ENCODE measurements around the gene SULT1A2. TPM values are rescaled to one million over a fixed set of nuclear protein-coding genes. Genes with fewer than 3 reads are reported as not detected.

SULT1A2 gene
- total RNA-seq, 4 donors from 2014 or later: 2.4 to 11.8 (median 6.1) TPM; not detected in 1

DNA sequence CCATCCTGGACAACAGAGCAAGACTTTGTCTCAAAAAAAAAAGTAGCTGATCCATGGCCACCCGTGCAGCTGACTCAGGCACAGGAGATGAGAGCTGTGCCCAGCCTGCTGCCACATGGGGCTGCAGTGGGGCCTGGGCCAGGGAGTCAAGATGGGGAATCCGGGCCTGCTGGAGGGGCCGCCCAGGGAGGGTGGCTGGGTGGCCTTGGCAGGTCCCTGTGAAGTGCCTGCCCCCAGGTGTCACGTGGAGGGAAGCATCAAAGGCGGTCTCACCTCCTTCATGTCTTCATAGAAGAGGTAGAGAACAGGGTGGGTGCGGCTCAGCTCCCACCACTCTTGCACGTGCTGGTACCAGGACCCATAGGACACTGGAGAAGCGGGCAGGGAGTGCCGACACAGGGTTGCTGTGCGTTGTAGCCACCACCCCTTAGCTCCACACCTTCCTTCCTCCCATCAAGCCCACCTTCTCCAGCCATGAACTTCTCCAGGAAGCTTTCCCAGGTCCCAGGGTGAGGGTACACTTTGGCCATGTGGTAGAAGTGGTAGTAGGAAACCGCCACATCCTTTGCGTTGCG is 3.8 kb downstream of the SULT1A2 start:
- Histone ChIP-seq H3K27me3 (no peaks in the 10 kb centered on the region), H3K36me3 (peaks cover 0 to 52% (median 3%) of the 10 kb centered on the region in 3 donors), H3K4me1 (peaks cover 0 to 15% (median 2%) of the 10 kb centered on the region in 4 donors), H3K4me3 (no peak overlapping the region), H3K9me3 (no peaks in the 10 kb centered on the region), H3K27ac (no peak overlapping the region)
- no peak for TF ChIP-seq EP300 (IDR thresholded peaks at IDR 0.05)
- TF ChIP-seq, protein P1, sequence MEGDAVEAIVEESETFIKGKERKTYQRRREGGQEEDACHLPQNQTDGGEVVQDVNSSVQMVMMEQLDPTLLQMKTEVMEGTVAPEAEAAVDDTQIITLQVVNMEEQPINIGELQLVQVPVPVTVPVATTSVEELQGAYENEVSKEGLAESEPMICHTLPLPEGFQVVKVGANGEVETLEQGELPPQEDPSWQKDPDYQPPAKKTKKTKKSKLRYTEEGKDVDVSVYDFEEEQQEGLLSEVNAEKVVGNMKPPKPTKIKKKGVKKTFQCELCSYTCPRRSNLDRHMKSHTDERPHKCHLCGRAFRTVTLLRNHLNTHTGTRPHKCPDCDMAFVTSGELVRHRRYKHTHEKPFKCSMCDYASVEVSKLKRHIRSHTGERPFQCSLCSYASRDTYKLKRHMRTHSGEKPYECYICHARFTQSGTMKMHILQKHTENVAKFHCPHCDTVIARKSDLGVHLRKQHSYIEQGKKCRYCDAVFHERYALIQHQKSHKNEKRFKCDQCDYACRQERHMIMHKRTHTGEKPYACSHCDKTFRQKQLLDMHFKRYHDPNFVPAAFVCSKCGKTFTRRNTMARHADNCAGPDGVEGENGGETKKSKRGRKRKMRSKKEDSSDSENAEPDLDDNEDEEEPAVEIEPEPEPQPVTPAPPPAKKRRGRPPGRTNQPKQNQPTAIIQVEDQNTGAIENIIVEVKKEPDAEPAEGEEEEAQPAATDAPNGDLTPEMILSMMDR (IDR thresholded peaks at IDR 0.05): no peak
- WGBS, 2 donors: 86 to 87% methylated on average over 11 to 13 of the region's 13 CpGs
- DNase-seq (ENCODE audit: low spot score in 2 of 2): no peak

DNA sequence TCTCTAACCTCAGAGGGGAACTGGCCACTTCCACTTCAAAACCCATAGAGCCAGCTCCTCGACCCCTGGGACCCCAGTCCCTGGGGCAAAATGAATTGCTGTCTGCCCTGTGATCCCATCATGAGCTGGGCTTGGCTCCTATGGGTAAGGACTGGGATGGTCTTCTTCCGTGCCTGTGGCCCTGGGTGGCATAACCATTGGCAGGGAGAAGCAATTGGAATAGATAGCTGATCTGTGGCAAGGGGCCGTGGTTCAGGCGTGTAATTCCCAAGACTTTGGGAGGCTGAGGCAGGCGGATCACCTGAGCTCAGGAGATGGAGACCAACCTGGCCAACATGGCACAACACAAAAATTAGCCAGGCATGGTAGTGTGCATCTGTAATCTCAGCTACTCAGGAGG is 4.3 kb downstream of the SULT1A2 start:
- 83 to 84% methylated on average over 5 of the region's 5 CpGs for WGBS, 2 donors
- DNase-seq (ENCODE audit: low spot score in 2 of 2): no peak
- Histone ChIP-seq H3K27ac (no peak overlapping the region), H3K9me3 (no peaks in the 10 kb centered on the region), H3K4me1 (peaks cover 0 to 11% (median 2%) of the 10 kb centered on the region in 4 donors), H3K27me3 (no peaks in the 10 kb centered on the region), H3K36me3 (peaks cover 0 to 57% (median 3%) of the 10 kb centered on the region in 3 donors), H3K4me3 (no peak overlapping the region)
- TF ChIP-seq POLR2A (IDR thresholded peaks at IDR 0.05) (no peak), EP300 (IDR thresholded peaks at IDR 0.05) (no peak)
- TF ChIP-seq, protein P1 (IDR thresholded peaks at IDR 0.05): no peak

DNA sequence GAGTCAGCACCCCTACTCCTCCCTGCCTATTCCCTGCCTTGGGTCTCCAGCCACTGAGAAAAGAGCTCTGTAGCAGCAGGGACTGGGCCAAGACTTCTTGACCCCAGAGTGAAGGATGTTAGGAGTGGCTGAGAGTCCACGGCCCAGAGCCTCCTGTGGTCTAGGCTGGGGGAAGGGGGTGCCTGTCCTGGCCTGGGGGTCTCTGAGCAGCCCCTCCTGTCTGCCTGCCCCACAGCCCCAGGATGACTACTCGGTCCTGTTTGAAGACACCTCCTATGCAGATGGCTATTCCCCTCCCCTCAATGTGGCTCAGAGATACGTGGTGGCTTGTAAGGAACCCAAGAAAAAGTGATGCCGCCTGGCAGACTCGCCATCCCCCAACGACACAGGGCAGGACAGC is 5.5 kb downstream of the SULT1A2 start:
- no peak for DNase-seq (ENCODE audit: low spot score in 2 of 2)
- no peak overlapping the region for H3K27ac ChIP-seq
- TF ChIP-seq, protein P1 (IDR thresholded peaks at IDR 0.05): no peak
- H3K27me3 ChIP-seq: no peaks in the 10 kb centered on the region
- peaks cover 0 to 69% (median 3%) of the 10 kb centered on the region in 3 donors for H3K36me3 ChIP-seq
- WGBS, 2 donors: 84 to 97% methylated on average over 6 of the region's 6 CpGs
- H3K4me1 ChIP-seq: peaks cover 0 to 2% (median 0%) of the 10 kb centered on the region in 4 donors
- no peaks in the 10 kb centered on the region for H3K9me3 ChIP-seq
- no peak overlapping the region for H3K4me3 ChIP-seq

DNA sequence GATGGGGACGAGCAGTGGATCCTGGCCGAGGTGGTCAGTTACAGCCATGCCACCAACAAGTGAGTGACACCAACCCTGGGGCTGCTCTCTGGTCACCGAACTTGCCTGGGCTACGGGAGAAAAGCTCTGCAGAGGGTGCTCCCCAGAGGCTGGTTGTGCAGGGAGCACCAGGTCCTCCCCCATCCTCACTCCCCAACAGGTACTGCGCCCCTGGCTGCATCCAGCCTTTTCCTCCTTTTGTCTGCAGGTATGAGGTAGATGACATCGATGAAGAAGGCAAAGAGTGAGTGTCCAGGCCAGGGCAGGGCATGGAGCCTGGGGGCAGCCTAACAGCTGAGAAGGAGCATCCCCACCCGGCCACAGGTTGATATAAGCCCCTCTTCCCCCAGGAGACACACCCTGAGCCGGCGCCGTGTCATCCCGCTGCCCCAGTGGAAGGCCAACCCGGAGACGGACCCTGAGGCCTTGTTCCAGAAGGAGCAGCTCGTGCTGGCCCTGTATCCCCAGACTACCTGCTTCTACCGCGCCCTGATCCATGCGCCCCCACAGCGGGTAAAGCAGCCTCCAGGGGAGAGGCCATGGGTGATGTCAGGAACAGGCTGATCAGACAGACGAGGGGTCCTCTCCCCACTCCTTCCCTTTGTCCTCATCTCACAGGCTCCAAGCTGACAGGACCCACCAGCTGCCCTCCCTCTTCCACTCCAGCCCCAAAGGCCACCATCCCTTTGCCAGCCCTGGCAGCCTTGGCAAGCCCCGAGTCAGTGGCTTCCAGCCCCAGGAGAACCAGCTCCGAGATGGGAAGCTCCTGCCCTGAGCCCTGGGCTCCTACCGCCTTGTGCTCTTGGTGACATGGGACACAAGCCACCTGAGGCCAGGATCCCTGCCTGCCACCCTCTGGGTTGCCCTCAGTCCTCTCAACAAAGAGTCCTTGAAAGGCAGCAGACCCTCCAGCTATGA is 6.2 kb downstream of the SULT1A2 start:
- 86 to 92% methylated on average over 6 to 22 of the region's 22 CpGs for whole genome bisulfite sequencing, 2 donors
- H3K4me3 ChIP-seq: no peak overlapping the region
- H3K27me3 ChIP-seq: no peaks in the 10 kb centered on the region
- DNase-seq (ENCODE audit: low spot score in 2 of 2): no peak
- H3K36me3 ChIP-seq: peaks cover 0 to 76% (median 3%) of the 10 kb centered on the region in 3 donors
- no peaks in the 10 kb centered on the region for H3K4me1 ChIP-seq
- H3K27ac ChIP-seq: no peak overlapping the region
- TF ChIP-seq EP300 (IDR thresholded peaks at IDR 0.05) (no peak), POLR2A (IDR thresholded peaks at IDR 0.05) (no peak)
- TF ChIP-seq, protein P1 (IDR thresholded peaks at IDR 0.05): no peak
- no peaks in the 10 kb centered on the region for H3K9me3 ChIP-seq

DNA sequence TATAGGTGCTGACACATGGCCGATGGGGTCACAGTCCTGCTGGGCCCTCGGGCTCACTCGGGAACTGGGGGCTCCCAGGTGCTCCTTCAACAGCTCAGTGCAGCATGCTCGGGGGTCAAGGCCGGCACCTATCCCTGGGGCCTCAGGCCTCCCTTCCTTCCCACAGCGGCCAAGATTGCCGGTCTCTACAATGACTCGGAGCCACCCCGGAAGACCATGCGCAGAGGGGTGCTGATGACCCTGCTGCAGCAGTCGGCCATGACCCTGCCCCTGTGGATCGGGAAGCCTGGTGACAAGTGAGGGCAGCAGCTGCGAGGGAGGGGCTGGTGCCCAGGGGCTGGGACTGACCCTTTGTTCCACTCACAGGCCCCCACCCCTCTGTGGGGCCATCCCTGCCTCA is 6.9 kb downstream of the SULT1A2 start:
- Histone ChIP-seq H3K9me3 (no peaks in the 10 kb centered on the region), H3K4me3 (no peak overlapping the region), H3K27ac (no peak overlapping the region), H3K36me3 (peaks cover 0 to 83% (median 3%) of the 10 kb centered on the region in 3 donors), H3K4me1 (no peaks in the 10 kb centered on the region), H3K27me3 (no peaks in the 10 kb centered on the region)
- DNase-seq (ENCODE audit: low spot score in 2 of 2): no peak
- TF ChIP-seq, protein P1 (IDR thresholded peaks at IDR 0.05): no peak
- no peak for TF ChIP-seq EP300 (IDR thresholded peaks at IDR 0.05)
- TF ChIP-seq POLR2A (IDR thresholded peaks at IDR 0.05): no peak
- 90 to 95% methylated on average over 12 to 13 of the region's 13 CpGs for WGBS, 2 donors

All from tibial nerve (tissue), 4 donors.